Measurements from ENCODE around the gene LRRC36.

LRRC36 gene

GRCh38 chr16:67326472-67327309 lies at the start of gene LRRC36, which contains the start of gene KCTD19:
Gene LRRC36, plus strand, starts transcription at chr16:67326815. Its CDS starts 48 bp downstream, at chr16:67326863.
Gene KCTD19, minus strand, starts transcription at chr16:67326741. Its CDS starts 34 bp downstream, at chr16:67326707.
- Histone ChIP-seq H3K36me3 (ENCODE audit: insufficient read depth, low read length) (no peaks in the 10 kb centered on the region), H3K27ac (ENCODE audit: low read length) (peak within 1 kb of the TSS; percentile 72), H3K27me3 (ENCODE audit: insufficient read depth, low read length, poor library complexity) (no peaks in the 10 kb centered on the region), H3K9ac (ENCODE audit: low read depth, low read length) (peak within 1 kb of the TSS; percentile 97), H4K20me1 (ENCODE audit: insufficient read depth, low read length) (no peaks in the 10 kb centered on the region), H3K79me2 (ENCODE audit: insufficient read depth, low read length) (no peaks in the 10 kb centered on the region), H2AFZ (ENCODE audit: low read depth, low read length) (peak within 1 kb of the TSS; percentile 100), H3K4me2 (ENCODE audit: insufficient read depth, low read length) (peak within 1 kb of the TSS; percentile 99), H3K4me1 (ENCODE audit: insufficient read depth, low read length) (peaks cover 23% of the 10 kb centered on the region), H3K9me3 (ENCODE audit: insufficient read depth, low read length, severe bottlenecking) (no peaks in the 10 kb centered on the region), H3K4me3 (ENCODE audit: low read depth in 1 of 2, low read length in 2 of 2) (peak within 1 kb of the TSS; percentile 88 to 89; a peak in 3 of 4 replicates)
- TF ChIP-seq CTCF (IDR thresholded peaks at IDR 0.05; ENCODE audit: borderline replicate concordance, extremely low read depth, low read length, poor library complexity, severe bottlenecking) (peak; percentile 75), EZH2 (IDR thresholded peaks at IDR 0.05; ENCODE audit: borderline replicate concordance, low read depth, low read length, severe bottlenecking) (no peak)
- peak; percentile 92 for ATAC-seq (ENCODE audit: insufficient read depth, low read depth)
- peak; percentile 90 for DNase-seq

- H4K20me1 ChIP-seq (ENCODE audit: insufficient read depth, low read length): no peaks in the 10 kb centered on the region
- no peaks in the 10 kb centered on the region for H3K4me1 ChIP-seq (ENCODE audit: insufficient read depth, low read length)
- TF ChIP-seq CTCF (IDR thresholded peaks at IDR 0.05; ENCODE audit: borderline replicate concordance, extremely low read depth, low read length, poor library complexity, severe bottlenecking): no peak
- TF ChIP-seq EZH2 (IDR thresholded peaks at IDR 0.05; ENCODE audit: borderline replicate concordance, low read depth, low read length, severe bottlenecking): no peak
- H3K36me3 ChIP-seq (ENCODE audit: insufficient read depth, low read length): no peaks in the 10 kb centered on the region
- ATAC-seq (ENCODE audit: insufficient read depth, low read depth) (no peak), DNase-seq (no peak)
- no peak overlapping the region for H3K27ac ChIP-seq (ENCODE audit: low read length)
- H3K4me3 ChIP-seq (ENCODE audit: low read depth in 1 of 2, low read length in 2 of 2): no peak overlapping the region
- no peak overlapping the region for H2AFZ ChIP-seq (ENCODE audit: low read depth, low read length)
- no peak overlapping the region for H3K9ac ChIP-seq (ENCODE audit: low read depth, low read length)
- no peaks in the 10 kb centered on the region for H3K79me2 ChIP-seq (ENCODE audit: insufficient read depth, low read length)
- H3K4me2 ChIP-seq (ENCODE audit: insufficient read depth, low read length): no peak overlapping the region
- H3K9me3 ChIP-seq (ENCODE audit: insufficient read depth, low read length, severe bottlenecking): no peaks in the 10 kb centered on the region
- no peaks in the 10 kb centered on the region for H3K27me3 ChIP-seq (ENCODE audit: insufficient read depth, low read length, poor library complexity)
Observed at GRCh38 chr16:67277294-67277998, 49.2 kb upstream of the LRRC36 start.

GRCh38 chr16:67277999-67278772 lies 48.4 kb upstream of the LRRC36 start:
- no peak overlapping the region for H3K27ac ChIP-seq (ENCODE audit: low read length)
- no peak for ATAC-seq (ENCODE audit: insufficient read depth, low read depth)
- no peaks in the 10 kb centered on the region for H3K27me3 ChIP-seq (ENCODE audit: insufficient read depth, low read length, poor library complexity)
- H3K4me2 ChIP-seq (ENCODE audit: insufficient read depth, low read length): no peak overlapping the region
- no peaks in the 10 kb centered on the region for H3K79me2 ChIP-seq (ENCODE audit: insufficient read depth, low read length)
- H3K36me3 ChIP-seq (ENCODE audit: insufficient read depth, low read length): no peaks in the 10 kb centered on the region
- H3K4me3 ChIP-seq (ENCODE audit: low read depth in 1 of 2, low read length in 2 of 2): no peak overlapping the region
- H3K4me1 ChIP-seq (ENCODE audit: insufficient read depth, low read length): no peaks in the 10 kb centered on the region
- H3K9me3 ChIP-seq (ENCODE audit: insufficient read depth, low read length, severe bottlenecking): no peaks in the 10 kb centered on the region
- no peak overlapping the region for H2AFZ ChIP-seq (ENCODE audit: low read depth, low read length)
- TF ChIP-seq EZH2 (IDR thresholded peaks at IDR 0.05; ENCODE audit: borderline replicate concordance, low read depth, low read length, severe bottlenecking) (no peak), CTCF (IDR thresholded peaks at IDR 0.05; ENCODE audit: borderline replicate concordance, extremely low read depth, low read length, poor library complexity, severe bottlenecking) (no peak)
- no peak for DNase-seq
- H4K20me1 ChIP-seq (ENCODE audit: insufficient read depth, low read length): no peaks in the 10 kb centered on the region
- no peak overlapping the region for H3K9ac ChIP-seq (ENCODE audit: low read depth, low read length)
